MCF 10A (cell line): ENCODE measurements around the gene SLC38A10. TPM values are rescaled to one million over a fixed set of nuclear protein-coding genes. Genes with fewer than 3 reads are reported as not detected.

ENCODE experiments used
- BruUV-seq: library from RNA; stranded (reverse); fragments of 400-500 nt; replicated peaks from 2 replicates; lab custom pipeline; 2021; lab: Mats Ljungman, UMichigan
- CTCF ChIA-PET: fragments of 300-600 bp; sonication (Branson Sonifier 250); formaldehyde crosslinking; extraction: SDS; loops from one replicate; lab custom pipeline; 2021; ENCODE audit warnings: antibody characterized with exemption, inconsistent platforms; lab: Yijun Ruan, JAX
- POLR2A ChIA-PET: fragments of 300-600, 350-650 bp; sonication (Branson Sonifier 250); formaldehyde crosslinking; extraction: SDS; loops from one replicate; lab custom pipeline; 2020; ENCODE audit warnings: antibody characterized with exemption, inconsistent platforms; lab: Yijun Ruan, JAX
- DNase-seq: peaks from one replicate; pipeline ENCODE4 v3.0.0-alpha.2; 2018; ENCODE audit not compliant: unreplicated experiment
- H3K27ac Mint-ChIP-seq: one replicate; pipeline ENCODE4 v1.8.0; 2022; ENCODE audit warnings: mild to moderate bottlenecking, low read depth, mixed read lengths; ENCODE audit not compliant: unreplicated experiment
- H3K27me3 Mint-ChIP-seq: one replicate; pipeline ENCODE4 v1.8.0; 2022; ENCODE audit warnings: mixed read lengths; ENCODE audit not compliant: insufficient read depth, unreplicated experiment
- H3K36me3 Mint-ChIP-seq: one replicate; pipeline ENCODE4 v1.8.0; 2022; ENCODE audit warnings: mild to moderate bottlenecking, moderate library complexity, mixed read lengths; ENCODE audit not compliant: insufficient read depth, unreplicated experiment
- H3K4me1 Mint-ChIP-seq: one replicate; pipeline ENCODE4 v1.8.0; 2022; ENCODE audit warnings: mixed read lengths; ENCODE audit not compliant: insufficient read depth, unreplicated experiment
- H3K4me3 Mint-ChIP-seq: one replicate; pipeline ENCODE4 v1.8.0; 2022; ENCODE audit warnings: mild to moderate bottlenecking, moderate library complexity, mixed read lengths; ENCODE audit not compliant: unreplicated experiment
- H3K9me3 Mint-ChIP-seq: one replicate; pipeline ENCODE4 v1.8.0; 2022; ENCODE audit warnings: mixed read lengths; ENCODE audit not compliant: unreplicated experiment
- CTCF ChIP-seq: fragments of 200-600 bp; IDR thresholded peaks from one replicate; pipeline ENCODE4 v1.8.0; 2022; ENCODE audit warnings: antibody characterized with exemption, mild to moderate bottlenecking; ENCODE audit not compliant: unreplicated experiment
- intact Hi-C: fragments of 100-400 bp; cut with micrococcal nuclease; formaldehyde crosslinking; loops from 2 replicates; pipeline ENCODE4 v1.14.1; 2022
- total RNA-seq: library from RNA; stranded (reverse); gene quantifications from 2 replicates; pipeline ENCODE4 v1.2.3, GENCODE V29; 2022

SLC38A10 gene
- total RNA-seq, 1 experiment from 2014 or later = 98.2 TPM

- Mint-ChIP-seq H3K4me1 (no peaks in the 10 kb centered on the region), H3K9me3 (no peaks in the 10 kb centered on the region), H3K4me3 (no peak overlapping the region), H3K27me3 (no peaks in the 10 kb centered on the region), H3K36me3 (peaks cover 72% of the 10 kb centered on the region), H3K27ac (no peak overlapping the region)
- BruUV-seq = no TSS peak
- ChIA-PET CTCF (no interaction called here), POLR2A (no interaction called here)
- intact Hi-C loops = no loop called here
- TF ChIP-seq CTCF = no peak
- no peak for DNase-seq
These were observed 23.9 kb downstream of the SLC38A10 start for GRCh38 chr17:81271226-81271625.

- intact Hi-C loops = no loop called here
- no TSS peak for BruUV-seq
- ChIA-PET POLR2A (no interaction called here), CTCF (interaction anchor here (1.0 kb wide), 1 partner anchor 17 kb away, joined by 3 read pairs; no protein-coding TSS in a partner anchor)
- Mint-ChIP-seq H3K4me3 (no peak overlapping the region), H3K27ac (no peak overlapping the region), H3K4me1 (no peaks in the 10 kb centered on the region), H3K9me3 (no peaks in the 10 kb centered on the region), H3K36me3 (peaks cover 73% of the 10 kb centered on the region), H3K27me3 (no peaks in the 10 kb centered on the region)
- no peak for TF ChIP-seq CTCF
- no peak for DNase-seq
These were observed 24.8 kb downstream of the SLC38A10 start for GRCh38 chr17:81270279-81270678.

- Mint-ChIP-seq H3K36me3 (peaks cover 75% of the 10 kb centered on the region), H3K27ac (no peak overlapping the region), H3K4me1 (no peaks in the 10 kb centered on the region), H3K27me3 (no peaks in the 10 kb centered on the region), H3K4me3 (no peak overlapping the region), H3K9me3 (no peaks in the 10 kb centered on the region)
- no TSS peak for BruUV-seq
- TF ChIP-seq CTCF = no peak
- intact Hi-C loops = no loop called here
- ChIA-PET CTCF (interaction anchor here (0.6 to 0.7 kb wide), 2 partner anchors 251 to 263 kb away, joined by 3 to 4 read pairs; no protein-coding TSS in a partner anchor), POLR2A (no interaction called here)
- DNase-seq = no peak
These were observed 27.6 kb downstream of the SLC38A10 start for GRCh38 chr17:81267390-81268067.

GRCh38 chr17:81265576-81265975 is 29.5 kb downstream of the SLC38A10 start:
- H3K9me3 Mint-ChIP-seq = no peaks in the 10 kb centered on the region
- H3K4me1 Mint-ChIP-seq = no peaks in the 10 kb centered on the region
- ChIA-PET POLR2A (no interaction called here), CTCF (interaction anchor here (2.0 kb wide), 1 partner anchor 13 kb away, joined by 6 read pairs; no protein-coding TSS in a partner anchor)
- BruUV-seq = no TSS peak
- intact Hi-C loops = no loop called here
- H3K36me3 Mint-ChIP-seq = peaks cover 72% of the 10 kb centered on the region
- H3K27ac Mint-ChIP-seq = no peak overlapping the region
- no peak overlapping the region for H3K4me3 Mint-ChIP-seq
- DNase-seq = no peak
- TF ChIP-seq CTCF = no peak
- H3K27me3 Mint-ChIP-seq = no peaks in the 10 kb centered on the region
